ENCODE data around the gene NT5DC1.

Gene NT5DC1

DNA sequence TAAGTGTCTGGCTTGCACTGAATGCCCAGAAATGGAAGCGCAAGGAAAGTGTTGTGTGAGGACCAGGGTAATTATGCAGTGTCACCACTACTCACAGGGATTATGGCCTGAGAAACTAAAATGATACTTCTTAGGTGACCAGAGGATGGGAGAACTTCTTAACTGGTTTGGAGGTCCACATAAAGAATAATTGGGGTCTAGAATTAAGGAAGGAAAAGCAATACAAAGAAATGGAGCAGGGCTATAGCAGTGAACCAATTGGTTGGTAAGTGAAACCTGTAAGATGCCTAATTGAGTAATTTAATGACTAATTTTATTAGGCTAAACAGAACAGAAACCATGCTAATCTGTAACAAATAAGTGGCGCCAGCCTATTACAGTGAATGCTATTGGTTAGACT, 147.9 kb downstream of the NT5DC1 start:
- no peak for DNase-seq

DNA sequence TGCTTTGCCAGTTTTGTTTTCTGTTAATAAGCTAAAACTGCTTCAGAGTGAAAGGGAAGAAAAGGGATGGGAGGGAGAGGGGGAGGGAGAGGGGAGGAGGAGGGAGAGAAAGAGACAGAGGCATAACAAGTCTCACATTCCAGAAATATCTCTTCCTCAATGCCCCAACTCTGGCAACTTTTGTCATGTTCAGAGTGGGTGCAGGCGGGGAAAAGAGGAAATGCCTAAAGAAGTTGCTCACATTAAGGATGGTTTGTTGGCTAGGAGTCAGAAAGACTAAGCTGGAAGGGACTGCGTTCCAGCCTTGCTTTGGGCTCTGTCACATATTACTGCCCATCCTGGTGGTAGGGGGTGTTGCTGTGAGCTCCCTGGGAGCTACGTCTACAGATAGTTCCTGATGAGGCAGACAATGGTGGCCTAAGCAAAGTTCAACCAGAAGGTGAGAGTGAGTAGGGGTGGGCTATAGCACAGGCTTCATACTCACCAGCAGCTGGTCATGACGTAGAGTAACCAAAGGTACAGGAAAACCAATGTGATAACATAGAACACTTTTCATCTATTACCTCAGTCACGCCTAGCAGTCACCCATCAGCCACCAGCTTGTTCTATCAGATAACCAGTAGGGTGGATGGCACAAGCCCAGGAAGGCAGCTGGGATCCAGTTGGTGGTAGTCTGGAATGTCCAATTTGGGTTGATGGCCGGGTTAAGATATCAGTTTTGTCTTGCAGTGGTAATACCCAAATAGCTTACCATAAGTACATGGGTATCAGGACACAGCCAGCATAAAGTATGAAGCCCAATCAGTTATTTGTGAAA, 151.1 kb downstream of the NT5DC1 start:
- DNase-seq, result no peak

- no peak for DNase-seq
Measured at GRCh38 chr6:116253188-116253504, 152.5 kb downstream of the NT5DC1 start.

DNA sequence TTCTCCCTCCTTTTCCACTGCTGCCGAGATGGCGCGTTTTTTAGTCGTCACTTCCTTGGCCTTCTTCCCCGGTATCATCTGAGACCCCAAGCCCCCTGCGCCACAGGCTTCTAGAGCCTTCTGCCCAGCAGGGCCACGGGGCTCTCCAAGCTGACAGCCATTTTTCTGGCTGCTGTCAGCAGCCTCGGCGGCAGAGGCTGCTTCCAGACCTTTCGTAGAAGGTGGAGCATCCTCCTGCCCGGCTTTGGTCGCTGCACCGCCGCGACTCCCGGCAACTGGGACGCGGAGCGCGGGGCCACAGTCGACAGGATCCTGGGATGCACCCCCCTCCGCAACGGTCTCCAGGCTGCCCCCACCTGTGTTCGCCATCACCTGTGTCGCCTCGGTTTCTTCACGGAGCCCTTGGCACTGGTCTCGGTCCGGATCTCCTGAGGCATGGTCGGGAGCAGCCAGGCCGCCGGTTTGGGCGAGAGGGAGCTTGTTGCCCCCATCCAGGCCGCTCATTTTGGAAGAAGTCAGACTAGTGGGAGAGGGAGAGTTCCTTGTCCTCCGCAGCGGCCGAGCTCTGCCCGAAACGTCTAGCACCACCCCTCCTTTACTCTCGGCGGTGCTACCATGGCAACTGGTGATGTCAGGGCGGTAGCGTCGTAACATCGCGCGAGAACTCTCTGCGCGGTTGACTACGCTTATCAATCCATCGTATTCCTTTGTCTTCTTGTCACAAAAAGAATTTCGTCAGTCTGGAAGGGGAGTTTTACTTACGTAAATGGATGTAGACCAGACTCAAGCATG, 153.0 kb downstream of the NT5DC1 start, which contains the start of gene TSPYL4:
Gene TSPYL4 (minus strand): TSS at position 571 of the 792 bp plus-strand sequence. CDS start 67 bp downstream, at position 504.
- peak; percentile 75 for DNase-seq

- DNase-seq, result no peak
Measured at GRCh38 chr6:116254297-116255056, 153.8 kb downstream of the NT5DC1 start.

- no peak for DNase-seq
Measured at GRCh38 chr6:116255246-116255800, 154.7 kb downstream of the NT5DC1 start.

DNA sequence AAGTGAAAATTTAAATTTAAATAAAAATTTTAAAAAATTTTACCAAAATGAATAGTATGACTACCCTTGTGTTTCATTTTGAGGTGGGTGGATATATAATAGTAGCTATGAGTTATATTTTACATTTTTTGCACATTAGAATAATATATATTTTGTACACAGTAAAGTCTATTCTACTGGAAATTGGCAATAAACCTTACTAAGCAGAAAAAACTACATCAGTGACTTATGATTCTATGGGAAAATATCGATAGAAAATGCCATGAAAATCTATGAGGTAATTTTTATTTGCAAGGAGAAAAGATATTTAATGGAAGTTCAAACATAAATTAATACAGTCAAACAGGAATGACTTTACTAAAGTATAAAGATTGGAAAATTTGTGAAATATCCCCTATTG, 156.0 kb downstream of the NT5DC1 start:
- no peak for DNase-seq

- no peak for DNase-seq
Measured at GRCh38 chr6:116258520-116258919, 157.9 kb downstream of the NT5DC1 start.

DNA sequence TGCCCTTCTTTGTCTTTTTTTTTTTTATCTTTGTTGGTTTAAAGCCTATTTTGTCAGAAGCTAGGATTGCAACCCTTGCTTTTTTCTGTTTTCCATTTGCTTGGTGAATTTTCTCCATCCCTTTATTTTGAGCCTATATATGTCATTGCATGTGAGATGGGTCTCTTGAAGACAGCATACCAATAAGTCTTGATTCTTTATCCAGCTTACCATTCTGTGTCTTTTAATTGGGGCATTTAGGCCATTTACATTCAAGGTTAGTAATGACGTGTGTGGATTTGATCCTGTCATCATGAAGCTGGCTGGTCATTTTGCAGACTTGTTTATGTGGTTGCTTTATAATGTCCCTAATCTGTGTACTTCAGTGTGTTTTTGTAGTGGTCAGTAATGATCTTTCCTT, 162.7 kb downstream of the NT5DC1 start:
- no peak for DNase-seq

- no peak for DNase-seq
Measured at GRCh38 chr6:116265041-116265829, 164.6 kb downstream of the NT5DC1 start.

DNA sequence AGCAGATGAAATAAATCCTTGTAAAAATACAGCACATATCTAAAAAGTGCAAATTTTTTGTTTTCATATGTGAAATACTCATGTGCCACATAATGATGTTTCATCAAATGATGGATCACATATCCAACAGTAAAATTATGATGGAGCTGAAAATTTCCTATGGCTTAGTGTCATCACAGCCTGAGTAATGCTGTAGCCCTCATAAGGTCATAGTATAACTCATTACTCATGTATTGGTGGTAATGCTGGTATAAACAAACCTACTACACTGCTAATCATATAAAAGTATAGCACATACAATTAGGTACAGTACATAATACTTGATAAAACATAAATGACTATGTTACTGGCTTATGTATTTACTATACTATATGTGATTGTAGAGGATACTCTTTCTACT, 166.2 kb downstream of the NT5DC1 start:
- no peak for DNase-seq

DNA sequence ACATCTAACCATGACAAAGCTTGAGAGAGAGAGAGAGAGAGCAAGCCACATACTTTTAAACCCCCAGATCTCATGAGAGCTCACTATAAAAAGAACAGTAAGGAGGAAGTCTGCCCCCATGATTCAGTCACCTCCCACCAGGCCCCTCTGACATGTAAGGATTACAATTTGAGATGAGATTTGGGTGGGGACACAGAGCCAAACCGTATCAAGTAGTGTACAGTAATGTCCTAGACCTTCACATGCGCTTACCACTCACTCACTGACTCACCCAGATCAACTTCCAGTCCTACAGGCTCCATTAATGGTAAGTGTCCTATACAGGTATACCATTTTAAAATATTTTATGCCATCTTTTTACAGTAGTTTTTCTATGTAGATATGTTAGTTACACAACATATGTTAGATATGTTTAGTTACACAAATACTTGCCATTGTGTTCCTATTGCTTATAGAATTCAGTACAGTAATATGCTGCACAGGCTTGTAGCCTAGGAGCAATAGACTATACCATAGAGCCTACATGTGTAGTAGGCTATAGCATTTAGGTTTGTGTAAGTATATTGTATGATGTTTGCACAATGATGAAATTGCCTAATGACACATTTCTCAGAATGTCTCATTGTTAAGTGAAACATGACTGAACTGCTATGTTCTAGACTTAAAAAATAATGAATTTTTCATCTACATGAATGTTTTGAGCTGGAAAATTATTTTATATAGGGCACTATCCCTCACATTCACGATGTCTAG, 167.4 kb downstream of the NT5DC1 start:
- DNase-seq, result no peak

GRCh38 chr6:116268589-116269293, 168.1 kb downstream of the NT5DC1 start:
- DNase-seq, result peak; percentile 76

GRCh38 chr6:116271149-116271708, 170.6 kb downstream of the NT5DC1 start:
- no peak for DNase-seq

- DNase-seq, result no peak
Measured at GRCh38 chr6:116277124-116277523, 176.5 kb downstream of the NT5DC1 start.

DNA sequence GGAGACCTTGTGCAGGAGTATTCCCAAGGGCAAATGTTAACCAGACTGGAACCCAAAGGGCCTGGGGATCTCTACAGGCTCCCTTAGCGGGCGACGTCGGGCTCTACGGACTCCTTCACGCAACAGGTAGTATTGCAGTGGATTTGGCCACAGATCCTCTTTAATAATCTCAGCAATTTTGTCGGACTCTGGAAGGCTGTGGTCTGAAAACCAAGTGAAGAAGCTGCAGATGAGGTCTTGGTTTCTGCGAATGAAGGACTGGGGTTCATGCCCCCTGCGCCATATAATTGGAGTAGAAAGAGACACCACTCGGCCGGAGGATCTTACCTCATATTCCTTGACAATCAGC, 177.8 kb downstream of the NT5DC1 start:
- DNase-seq, result no peak

DNA sequence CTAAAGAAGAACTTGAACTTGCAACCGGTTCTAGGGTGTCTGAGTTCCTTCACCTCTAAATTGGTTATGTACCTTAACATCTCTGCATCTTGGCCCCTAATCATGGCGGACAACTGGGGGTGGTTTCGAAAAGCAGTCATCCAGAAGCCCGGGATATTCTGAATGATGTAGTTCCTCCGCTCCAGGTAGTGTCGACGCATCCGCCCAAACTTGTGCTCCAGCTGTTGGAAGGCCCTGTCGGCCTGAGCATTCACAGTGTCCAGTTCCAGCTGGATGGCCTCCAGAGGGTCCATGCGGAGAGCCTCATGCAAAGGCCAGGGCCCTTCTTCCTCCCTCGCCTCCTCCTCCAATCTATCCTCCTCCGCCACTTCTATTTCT, 178.2 kb downstream of the NT5DC1 start:
- no peak for DNase-seq

GRCh38 chr6:116279232-116280160, 178.8 kb downstream of the NT5DC1 start, which contains the start of gene TSPYL1:
Gene TSPYL1, minus strand, starts transcription at chr6:116279930. Its CDS starts 100 bp downstream, at chr6:116279830.
- DNase-seq, result peak; percentile 84

GRCh38 chr6:116280161-116280932, 179.7 kb downstream of the NT5DC1 start:
- no peak for DNase-seq

Measured in NCI-H510A treated with DMSO at 0.1 percent for 48 hours (cell line).